Measurements from ENCODE around the gene CCNF.

DNA sequence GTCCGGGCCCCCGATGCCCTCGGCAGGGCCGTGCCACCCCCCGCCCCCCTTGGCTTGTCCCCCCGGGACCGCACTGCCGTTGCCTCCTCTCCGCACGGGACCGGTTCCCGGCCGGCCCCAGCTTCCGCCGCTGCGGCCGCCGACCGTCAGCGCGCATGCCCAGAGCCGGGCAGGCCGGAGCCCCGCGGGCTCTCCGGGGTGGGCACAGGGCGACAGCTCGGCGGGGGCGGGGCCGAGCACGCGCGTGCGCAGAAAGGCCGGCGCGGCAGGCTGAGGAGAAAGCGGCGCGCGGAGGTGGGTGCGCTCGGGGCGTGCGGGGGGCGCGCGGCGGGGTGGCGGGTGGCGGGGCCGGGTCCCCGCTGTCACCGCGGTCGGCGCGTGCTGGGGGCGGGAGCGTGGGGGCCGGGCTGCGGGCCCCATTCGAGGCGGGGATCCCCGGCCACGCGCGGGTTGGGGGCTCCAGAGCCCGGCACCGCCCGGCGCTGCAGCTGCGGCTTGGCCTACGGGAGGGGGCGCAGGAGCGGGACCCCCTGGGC, 45.7 kb downstream of the CCNF start, which contains the start of gene TBC1D24:
- TF ChIP-seq FOXM1 (IDR thresholded peaks at IDR 0.05; ENCODE audit: borderline replicate concordance) (no peak), SUZ12 (IDR thresholded peaks at IDR 0.05) (no peak), BHLHE40 (IDR thresholded peaks at IDR 0.05; ENCODE audit: borderline replicate concordance) (no peak), ARNT (IDR thresholded peaks at IDR 0.05) (no peak), FOXK2 (IDR thresholded peaks at IDR 0.05) (no peak), FOXA1 (IDR thresholded peaks at IDR 0.05) (no peak), HDGF (IDR thresholded peaks at IDR 0.05; ENCODE audit: borderline replicate concordance) (no peak), L3MBTL2 (conservative IDR thresholded peaks at IDR 0.05) (no peak)
- TF ChIP-seq, protein P1, sequence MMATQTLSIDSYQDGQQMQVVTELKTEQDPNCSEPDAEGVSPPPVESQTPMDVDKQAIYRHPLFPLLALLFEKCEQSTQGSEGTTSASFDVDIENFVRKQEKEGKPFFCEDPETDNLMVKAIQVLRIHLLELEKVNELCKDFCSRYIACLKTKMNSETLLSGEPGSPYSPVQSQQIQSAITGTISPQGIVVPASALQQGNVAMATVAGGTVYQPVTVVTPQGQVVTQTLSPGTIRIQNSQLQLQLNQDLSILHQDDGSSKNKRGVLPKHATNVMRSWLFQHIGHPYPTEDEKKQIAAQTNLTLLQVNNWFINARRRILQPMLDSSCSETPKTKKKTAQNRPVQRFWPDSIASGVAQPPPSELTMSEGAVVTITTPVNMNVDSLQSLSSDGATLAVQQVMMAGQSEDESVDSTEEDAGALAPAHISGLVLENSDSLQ (IDR thresholded peaks at IDR 0.05) = no peak
